ENCODE measurements around the gene NSUN2.

- TF ChIP-seq CTCF (IDR thresholded peaks at IDR 0.05) (no peak), POLR2A (IDR thresholded peaks at IDR 0.05) (no peak)
Measured at GRCh38 chr5:6581559-6582426, 51.1 kb downstream of the NSUN2 start.
